PC-3 (cell line): ENCODE results near the gene SDE2. TPM values are rescaled to one million over a fixed set of nuclear protein-coding genes. Genes with fewer than 3 reads are reported as not detected.
A peak's percentile ranks its signal among the peaks of the same experiment; 100 is the strongest.
"Not testable (repeated sequence)": the region's sequence is repeated elsewhere in the genome, so short reads cannot be mapped to it uniquely, and the experiment has no call there.

Experiments
- ATAC-seq: fragments of 200-7000 bp; cut with Tn5 transposase; 2 replicates; pipeline ENCODE4 v1.9.1; 2020; ENCODE audit warnings: mild to moderate bottlenecking, moderate library complexity
- BruUV-seq: library from RNA; stranded (reverse); fragments of 400-500 nt; replicated peaks from 2 replicates; lab custom pipeline; 2021; lab: Mats Ljungman, UMichigan
- CTCF ChIA-PET: fragments of 300-600 bp; sonication (Branson Sonifier 250); formaldehyde crosslinking; loops from one replicate; lab custom pipeline; 2022; ENCODE audit warnings: antibody characterized with exemption; lab: Charles Lee
- POLR2A ChIA-PET: fragments of 300-600 bp; sonication (Branson Sonifier 250); formaldehyde crosslinking; loops from one replicate; lab custom pipeline; 2022; ENCODE audit warnings: antibody characterized with exemption; ENCODE audit not compliant: unreplicated experiment; lab: Charles Lee
- DNase-seq: peaks from one replicate; pipeline ENCODE4 v3.0.0-alpha.2; 2015
- H2AFZ ChIP-seq: fragments of 300-600 bp; sonication (generic); 2 replicates; pipeline ENCODE4 v1.6.0; 2016; ENCODE audit warnings: antibody characterized with exemption, low read length
- H3F3A ChIP-seq: fragments of 300-600 bp; sonication (generic); one replicate; pipeline ENCODE4 v1.6.0; 2017; ENCODE audit warnings: antibody characterized with exemption, low read length, control low read depth, mild to moderate bottlenecking; ENCODE audit not compliant: unreplicated experiment
- H3K27ac ChIP-seq: fragments of 300-600 bp; sonication (generic); 2 replicates; pipeline ENCODE4 v1.5.1; 2016; ENCODE audit warnings: mild to moderate bottlenecking, low read length
- H3K27me3 ChIP-seq: fragments of 300-600 bp; sonication (generic); 2 replicates; pipeline ENCODE4 v1.6.1; 2016; ENCODE audit warnings: low read length, mixed read lengths
- H3K36me3 ChIP-seq: fragments of 300-600 bp; sonication (generic); 2 replicates; pipeline ENCODE4 v1.6.1; 2016; ENCODE audit warnings: low read depth, mixed run types, low read length, mixed read lengths
- H3K4me1 ChIP-seq: fragments of 300-600 bp; sonication (generic); 2 replicates; pipeline ENCODE4 v1.5.1; 2016; ENCODE audit warnings: low read length; ENCODE audit not compliant: insufficient read depth
- H3K4me2 ChIP-seq: fragments of 300-600 bp; sonication (generic); 2 replicates; pipeline ENCODE4 v1.6.0; 2016; ENCODE audit warnings: low read length
- H3K4me3 ChIP-seq: fragments of 300-600 bp; sonication (generic); 2 replicates; pipeline ENCODE4 v1.5.1; 2016; ENCODE audit warnings: mild to moderate bottlenecking, low read length, mixed read lengths
- H3K79me2 ChIP-seq: fragments of 300-600 bp; sonication (generic); 2 replicates; pipeline ENCODE4 v1.6.1; 2017; ENCODE audit warnings: low read length, mixed read lengths
- H3K9ac ChIP-seq: fragments of 300-600 bp; sonication (generic); 2 replicates; pipeline ENCODE4 v1.6.0; 2016; ENCODE audit warnings: mild to moderate bottlenecking, low read length
- H3K9me2 ChIP-seq: fragments of 300-600 bp; sonication (generic); replicated peaks from 2 replicates; pipeline ENCODE4 v1.6.1; 2016; ENCODE audit warnings: mixed run types, low read length, mixed read lengths
- H3K9me3 ChIP-seq: fragments of 300-600 bp; sonication (generic); 2 replicates; pipeline ENCODE4 v1.6.1; 2016; ENCODE audit warnings: low read length, mixed read lengths
- H4K20me1 ChIP-seq: fragments of 300-600 bp; sonication (generic); 2 replicates; pipeline ENCODE4 v1.6.1; 2016; ENCODE audit warnings: low read length, mixed read lengths
- EZH2 ChIP-seq: fragments of 300-600 bp; sonication (generic); IDR thresholded peaks from one replicate; pipeline ENCODE4 v1.6.1; 2017; ENCODE audit warnings: antibody characterized with exemption, mild to moderate bottlenecking, low read length; ENCODE audit not compliant: unreplicated experiment
- EZH2phosphoT487 ChIP-seq: fragments of 300-600 bp; sonication (generic); IDR thresholded peaks from 2 replicates; pipeline ENCODE4 v1.6.1; 2018; ENCODE audit warnings: mild to moderate bottlenecking, antibody characterized with exemption, low read length, borderline replicate concordance
- intact Hi-C: fragments of 100-400 bp; cut with micrococcal nuclease; formaldehyde crosslinking; loops from 2 replicates; pipeline ENCODE4 v1.9.0; 2023
- total RNA-seq: library from RNA; depleted of rRNA; stranded (reverse); fragments of >200 nt; gene quantifications from 2 replicates; pipeline ENCODE4 v1.2.3, GENCODE V29; 2014
- TF ChIP-seq, protein P1 (sequence below): fragments of 300-600 bp; sonication (generic); conservative IDR thresholded peaks from 2 replicates; pipeline ENCODE4 v1.5.1; 2017; ENCODE audit warnings: antibody characterized with exemption, low read depth, mild to moderate bottlenecking, low read length

Gene SDE2
- total RNA-seq, 1 experiment from 2014 or later, result 26.1 TPM

DNA sequence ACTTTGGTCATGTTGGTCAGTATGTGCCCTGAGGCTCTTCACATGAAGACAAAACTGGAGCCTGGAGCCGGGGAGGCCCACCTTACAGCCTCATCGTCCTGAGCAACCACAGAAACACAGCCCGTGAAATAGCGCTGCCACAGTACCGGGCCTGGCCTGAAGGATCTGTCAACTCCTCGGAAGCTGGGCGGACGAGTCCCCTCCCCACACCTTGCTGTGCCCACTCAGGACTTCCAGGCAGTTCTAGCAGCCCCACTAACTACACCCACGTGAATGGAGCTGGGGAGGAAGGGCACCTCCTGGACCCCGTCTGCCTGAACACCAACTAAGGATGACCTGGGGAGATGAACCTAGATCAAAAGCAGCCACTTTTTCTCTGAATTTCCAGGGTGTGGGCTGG lies 24.7 kb downstream of the SDE2 start:
- no peak for TF ChIP-seq EZH2
- TF ChIP-seq, protein P1, sequence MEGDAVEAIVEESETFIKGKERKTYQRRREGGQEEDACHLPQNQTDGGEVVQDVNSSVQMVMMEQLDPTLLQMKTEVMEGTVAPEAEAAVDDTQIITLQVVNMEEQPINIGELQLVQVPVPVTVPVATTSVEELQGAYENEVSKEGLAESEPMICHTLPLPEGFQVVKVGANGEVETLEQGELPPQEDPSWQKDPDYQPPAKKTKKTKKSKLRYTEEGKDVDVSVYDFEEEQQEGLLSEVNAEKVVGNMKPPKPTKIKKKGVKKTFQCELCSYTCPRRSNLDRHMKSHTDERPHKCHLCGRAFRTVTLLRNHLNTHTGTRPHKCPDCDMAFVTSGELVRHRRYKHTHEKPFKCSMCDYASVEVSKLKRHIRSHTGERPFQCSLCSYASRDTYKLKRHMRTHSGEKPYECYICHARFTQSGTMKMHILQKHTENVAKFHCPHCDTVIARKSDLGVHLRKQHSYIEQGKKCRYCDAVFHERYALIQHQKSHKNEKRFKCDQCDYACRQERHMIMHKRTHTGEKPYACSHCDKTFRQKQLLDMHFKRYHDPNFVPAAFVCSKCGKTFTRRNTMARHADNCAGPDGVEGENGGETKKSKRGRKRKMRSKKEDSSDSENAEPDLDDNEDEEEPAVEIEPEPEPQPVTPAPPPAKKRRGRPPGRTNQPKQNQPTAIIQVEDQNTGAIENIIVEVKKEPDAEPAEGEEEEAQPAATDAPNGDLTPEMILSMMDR, result no peak
- no peak for TF ChIP-seq EZH2phosphoT487
- no peak for ATAC-seq
- Histone ChIP-seq H3K4me2 (no peak overlapping the region), H3K9ac (no peak overlapping the region), H3K4me3 (no peak overlapping the region), H3K79me2 (no peaks in the 10 kb centered on the region), H4K20me1 (no peaks in the 10 kb centered on the region), H3F3A (no peaks in the 10 kb centered on the region), H3K27me3 (no peaks in the 10 kb centered on the region), H3K36me3 (no peaks in the 10 kb centered on the region; the same call in 1 of the 2 replicates), H3K4me1 (peaks cover 3% of the 10 kb centered on the region; the same call in 1 of the 2 replicates), H3K27ac (no peak overlapping the region), H3K9me2 (no peaks in the 10 kb centered on the region), H2AFZ (no peak overlapping the region), H3K9me3 (no peaks in the 10 kb centered on the region)
- BruUV-seq, result no TSS peak
- ChIA-PET POLR2A (no interaction called here), CTCF (no interaction called here)
- intact Hi-C loops, result loop anchor here (10.0 kb wide), 1 partner anchor 650 kb away; no protein-coding TSS in a partner anchor
- DNase-seq, result no peak

- Histone ChIP-seq H4K20me1 (no peaks in the 10 kb centered on the region), H3K9ac (no peak overlapping the region), H2AFZ (no peak overlapping the region), H3K9me3 (no peaks in the 10 kb centered on the region), H3F3A (no peaks in the 10 kb centered on the region), H3K79me2 (no peaks in the 10 kb centered on the region), H3K27ac (no peak overlapping the region), H3K4me3 (no peak overlapping the region), H3K27me3 (no peaks in the 10 kb centered on the region), H3K36me3 (no peaks in the 10 kb centered on the region), H3K9me2 (no peaks in the 10 kb centered on the region), H3K4me2 (no peak overlapping the region), H3K4me1 (peaks cover 3% of the 10 kb centered on the region; the same call in 1 of the 2 replicates)
- TF ChIP-seq EZH2, result no peak
- no peak for TF ChIP-seq EZH2phosphoT487
- TF ChIP-seq, protein P1, result no peak
- DNase-seq (peak; percentile 49), ATAC-seq (peak; percentile 60)
- intact Hi-C loops, result loop anchor here (10.0 kb wide), 1 partner anchor 648 kb away; no protein-coding TSS in a partner anchor
- ChIA-PET CTCF (interaction anchor here (0.6 kb wide), 1 partner anchor 102 kb away, joined by 5 read pairs; no protein-coding TSS in a partner anchor), POLR2A (no interaction called here)
- BruUV-seq, result no TSS peak
Measured at GRCh38 chr1:225973158-225973557, 26.0 kb downstream of the SDE2 start.

GRCh38 chr1:225972344-225973152 lies 26.6 kb downstream of the SDE2 start:
- Histone ChIP-seq H3K9ac (no peak overlapping the region), H3K4me1 (peaks cover 3% of the 10 kb centered on the region; the same call in 1 of the 2 replicates), H3K79me2 (no peaks in the 10 kb centered on the region), H2AFZ (no peak overlapping the region), H3K36me3 (no peaks in the 10 kb centered on the region), H3K9me3 (no peaks in the 10 kb centered on the region), H3K4me2 (no peak overlapping the region), H3K27ac (no peak overlapping the region), H3K4me3 (no peak overlapping the region), H3K27me3 (no peaks in the 10 kb centered on the region), H3F3A (no peaks in the 10 kb centered on the region), H4K20me1 (no peaks in the 10 kb centered on the region), H3K9me2 (no peaks in the 10 kb centered on the region)
- ATAC-seq, result no peak
- POLR2A ChIA-PET, result no interaction called here
- DNase-seq, result no peak
- CTCF ChIA-PET, result interaction anchor here (0.6 kb wide), 1 partner anchor 101 kb away, joined by 5 read pairs; no protein-coding TSS in a partner anchor
- intact Hi-C loops, result loop anchor here (10.0 kb wide), 1 partner anchor 648 kb away; no protein-coding TSS in a partner anchor
- TF ChIP-seq EZH2phosphoT487, result no peak
- TF ChIP-seq, protein P1, result 0 out of 2 replicates have a peak, but pooled peaks have one; percentile 1
- no TSS peak for BruUV-seq

DNA sequence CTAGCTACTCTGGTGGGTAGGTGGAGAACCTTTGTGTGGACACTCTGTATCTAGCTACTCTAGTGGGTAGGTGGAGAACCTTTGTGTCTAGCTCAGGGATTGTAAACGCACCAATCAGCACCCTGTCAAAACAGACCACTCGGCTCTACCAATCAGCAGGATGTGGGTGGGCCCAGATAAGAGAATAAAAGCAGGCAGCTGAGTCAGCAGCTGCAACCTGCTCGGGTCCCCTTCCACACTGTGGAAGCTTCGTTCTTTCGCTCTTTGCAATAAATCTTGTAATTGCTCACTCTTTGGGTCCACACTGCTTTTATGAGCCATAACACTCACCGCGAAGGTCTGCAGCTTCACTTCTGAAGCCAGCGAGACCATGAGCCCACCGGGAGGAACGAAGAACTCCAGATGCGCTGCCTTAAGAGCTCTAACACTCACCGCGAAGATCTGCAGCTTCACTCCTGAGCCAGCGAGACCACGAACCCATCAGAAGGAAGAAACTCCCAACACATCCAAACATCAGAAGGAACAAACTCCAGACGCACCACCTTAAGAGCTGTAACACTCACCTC lies 28.5 kb downstream of the SDE2 start:
- H3K4me1 ChIP-seq, H3K4me3 ChIP-seq, ATAC-seq, H3K79me2 ChIP-seq, POLR2A ChIA-PET, H3F3A ChIP-seq, H3K9me3 ChIP-seq, H3K9me2 ChIP-seq, H3K9ac ChIP-seq, H3K27me3 ChIP-seq, H3K36me3 ChIP-seq, H2AFZ ChIP-seq, H4K20me1 ChIP-seq, DNase-seq, BruUV-seq, H3K27ac ChIP-seq, H3K4me2 ChIP-seq: not testable (repeated sequence)
- CTCF ChIA-PET, result interaction anchor here (0.6 kb wide), 1 partner anchor 178 kb away, joined by 4 read pairs; no protein-coding TSS in a partner anchor
- intact Hi-C loops, result loop anchor here (10.0 kb wide), 1 partner anchor 646 kb away; no protein-coding TSS in a partner anchor
